Ishikawa (cell line): ENCODE results near the gene CHIT1.

Source experiments
- EP300 ChIP-seq: IDR thresholded peaks from 2 replicates; pipeline ENCODE4 v1.6.1; 2012; ENCODE audit warnings: borderline replicate concordance
- TCF12 ChIP-seq: IDR thresholded peaks from 2 replicates; pipeline ENCODE4 v1.6.1; 2012; ENCODE audit warnings: low read depth

- TF ChIP-seq TCF12 (no peak), EP300 (no peak)
Observed at GRCh38 chr1:203186446-203187303, 42.8 kb downstream of the CHIT1 start, which contains the start of gene CHI3L1.
